Naive thymus-derived CD4-positive, alpha-beta T cell (primary cell): ENCODE measurements around the gene VPS35. TPM values are rescaled to one million over a fixed set of nuclear protein-coding genes. Genes with fewer than 3 reads are reported as not detected.

ENCODE experiments used
- ATAC-seq: fragments of 150-1000 bp; cut with Tn5 transposase; 2 replicates; pipeline ENCODE4 v1.10.0; 2021; ENCODE audit warnings: mild to moderate bottlenecking, moderate library complexity
- CTCF ChIA-PET: fragments of 350-600 bp; sonication (Branson Sonifier 250); formaldehyde crosslinking; loops from one replicate; lab custom pipeline; 2021; ENCODE audit warnings: antibody characterized with exemption; lab: Charles Lee
- POLR2A ChIA-PET: fragments of 350-600 bp; sonication (Branson Sonifier 250); formaldehyde crosslinking; loops from one replicate; lab custom pipeline; 2021; ENCODE audit warnings: antibody characterized with exemption, inconsistent platforms; lab: Charles Lee
- DNase-seq, 9 donors: peaks; one replicate each; pipeline versions ENCODE4 v3.0.0 to v3.0.0-alpha.2; 2020 to 2022; ENCODE audit warnings: mixed read lengths in 1 of 9
- H3K27ac ChIP-seq: one replicate; pipeline ENCODE4 v1.7.0; 2013; ENCODE audit warnings: mild to moderate bottlenecking, low read depth, low read length, moderate library complexity
- H3K27me3 ChIP-seq, 2 donors: one replicate each; pipeline ENCODE4 v1.7.0; 2013; ENCODE audit warnings: low read length in 2 of 2, mild to moderate bottlenecking in 2 of 2, moderate library complexity in 2 of 2; ENCODE audit not compliant: control insufficient read depth in 2 of 2, insufficient read depth in 2 of 2
- H3K36me3 ChIP-seq, 3 experiments: 1 replicate in 2 of 3; 2 replicates in 1 of 3; pipeline ENCODE4 v1.7.0; 2013; ENCODE audit warnings: low read length in 3 of 3, mild to moderate bottlenecking in 3 of 3, moderate library complexity in 1 of 3; ENCODE audit not compliant: insufficient read depth in 3 of 3, control insufficient read depth in 2 of 3
- H3K4me1 ChIP-seq, 2 donors: one replicate each; pipeline ENCODE4 v1.7.0; 2013; ENCODE audit warnings: low read length in 2 of 2, mild to moderate bottlenecking in 2 of 2, moderate library complexity in 1 of 2; ENCODE audit not compliant: control insufficient read depth in 2 of 2, insufficient read depth in 2 of 2
- H3K4me3 ChIP-seq: 2 replicates; pipeline ENCODE4 v1.7.0; 2013; ENCODE audit warnings: mild to moderate bottlenecking, low read length
- H3K9me3 ChIP-seq, 3 experiments: 1 replicate in 2 of 3; 2 replicates in 1 of 3; pipeline ENCODE4 v1.7.0; 2013; ENCODE audit warnings: low read length in 3 of 3; ENCODE audit not compliant: control insufficient read depth in 2 of 3
- H3K27ac Mint-ChIP-seq, 9 donors: one replicate each; pipeline ENCODE4 v1.8.0; 2020 to 2022; ENCODE audit warnings: mixed read lengths in 9 of 9, mild to moderate bottlenecking in 8 of 9, moderate library complexity in 5 of 9, inconsistent platforms in 2 of 9
- H3K27me3 Mint-ChIP-seq, 5 donors: one replicate each; pipeline ENCODE4 v1.8.0; 2021 to 2022; ENCODE audit warnings: mixed read lengths in 5 of 5, mild to moderate bottlenecking in 1 of 5
- H3K36me3 Mint-ChIP-seq, 5 donors: one replicate each; pipeline ENCODE4 v1.8.0; 2020 to 2022; ENCODE audit warnings: mixed read lengths in 5 of 5, mild to moderate bottlenecking in 3 of 5, inconsistent platforms in 1 of 5
- H3K4me1 Mint-ChIP-seq, 7 donors: one replicate each; pipeline ENCODE4 v1.8.0; 2020 to 2022; ENCODE audit warnings: mixed read lengths in 7 of 7, mild to moderate bottlenecking in 3 of 7, inconsistent platforms in 1 of 7
- H3K4me3 Mint-ChIP-seq, 10 donors: one replicate each; pipeline ENCODE4 v1.8.0; 2020 to 2022; ENCODE audit warnings: mild to moderate bottlenecking in 10 of 10, mixed read lengths in 10 of 10, moderate library complexity in 6 of 10, inconsistent platforms in 2 of 10
- H3K9me3 Mint-ChIP-seq, 11 donors: one replicate each; pipeline ENCODE4 v1.8.0; 2020 to 2022; ENCODE audit warnings: mixed read lengths in 11 of 11, mild to moderate bottlenecking in 4 of 11, inconsistent platforms in 1 of 11, moderate library complexity in 1 of 11
- intact Hi-C, 2 donors: fragments of 100-400 bp; cut with micrococcal nuclease; formaldehyde crosslinking; loops; one replicate each; pipeline ENCODE4 v1.15.1; 2023
- polyA plus RNA-seq, 2 donors: library from polyadenylated mRNA; unstranded; fragments of 300-500 nt; fragmentation: Illumina TruSeq; gene quantifications; one replicate each; pipeline ENCODE4 v1.2.3, GENCODE V29; 2021
- total RNA-seq, 6 experiments: library from RNA in 5 of 6; stranded (reverse) in 5 of 6; gene quantifications; 1 replicate in 5 of 6; 2 replicates in 1 of 6; pipeline ENCODE4 v1.2.3 and lab custom pipeline; 2021 to 2026

VPS35 gene
- total RNA-seq = 10 to 100 TPM; 53.8 to 93.0 (median 85.8) TPM
- 10 to 100 TPM; 73.0 to 85.7 TPM for polyA plus RNA-seq
- 65.8 reads per million, percentile 77 among the genes with 10 or more reads in this experiment for total RNA-seq (lab: John Stamatoyannopoulos, UW)

- peaks cover 28 to 56% (median 44%) of the 10 kb centered on the region in 7 donors for H3K4me1 Mint-ChIP-seq
- H3K27me3 Mint-ChIP-seq = no peaks in the 10 kb centered on the region
- CTCF ChIA-PET = no interaction called here
- H3K4me3 ChIP-seq = peak within 1 kb of the TSS; percentile 99
- H3K4me3 Mint-ChIP-seq = no peak within 1 kb of the TSS
- peak within 1 kb of the TSS; percentile 94 for H3K27ac ChIP-seq
- ATAC-seq (peak; percentile 95), DNase-seq (peak in 8 of 9 donors; percentile 99 to 100 (median 99))
- peaks cover 0 to 5% (median 0%) of the 10 kb centered on the region in 3 experiments for H3K36me3 ChIP-seq
- peaks cover 16 to 22% of the 10 kb centered on the region in 2 donors for H3K4me1 ChIP-seq
- no peak within 1 kb of the TSS for H3K27ac Mint-ChIP-seq
- no peaks in the 10 kb centered on the region for H3K9me3 ChIP-seq
- no peaks in the 10 kb centered on the region for H3K27me3 ChIP-seq
- intact Hi-C loops = loop anchor here (1.0 to 10.0 kb wide), 20 partner anchors 16 to 1924 kb away; partner anchors contain the start of genes C16orf87 (in 2 of the 2), DNAJA2 (in 2 of the 2), GPT2 (in 2 of the 2) and ITFG1 (in 2 of the 2)
- peaks cover 0 to 6% (median 0%) of the 10 kb centered on the region in 5 donors for H3K36me3 Mint-ChIP-seq
- H3K9me3 Mint-ChIP-seq = no peaks in the 10 kb centered on the region
- POLR2A ChIA-PET = interaction anchor here (1.6 kb wide), 1 partner anchor 142 kb away, joined by 5 read pairs; the partner anchor contains the start of gene C16orf87
Observed at GRCh38 chr16:46688654-46689364, at the start of gene VPS35. Gene VPS35 (minus strand): TSS chr16:46689178. CDS start chr16:46689133, 45 bp downstream.

- H3K27me3 ChIP-seq = no peaks in the 10 kb centered on the region
- ChIA-PET POLR2A (no interaction called here), CTCF (interaction anchor here (0.6 kb wide), 2 partner anchors 8 to 108 kb away, joined by 3 to 4 read pairs; no protein-coding TSS in a partner anchor)
- Mint-ChIP-seq H3K27ac (no peak overlapping the region), H3K4me1 (peaks cover 0 to under 1% (median 0%) of the 10 kb centered on the region in 7 donors), H3K27me3 (no peaks in the 10 kb centered on the region), H3K4me3 (no peak overlapping the region), H3K9me3 (no peaks in the 10 kb centered on the region), H3K36me3 (no peaks in the 10 kb centered on the region)
- no peak for DNase-seq
- H3K4me1 ChIP-seq = no peaks in the 10 kb centered on the region
- no peak for ATAC-seq
- intact Hi-C loops = no loop called here
- no peak overlapping the region for H3K4me3 ChIP-seq
- no peaks in the 10 kb centered on the region for H3K9me3 ChIP-seq
- H3K27ac ChIP-seq = no peak overlapping the region
- H3K36me3 ChIP-seq = no peaks in the 10 kb centered on the region
Observed at GRCh38 chr16:46737621-46738214, 48.7 kb upstream of the VPS35 start.

- Mint-ChIP-seq H3K4me1 (no peaks in the 10 kb centered on the region), H3K36me3 (no peaks in the 10 kb centered on the region)
- CTCF ChIA-PET = interaction anchor here (0.6 kb wide), 1 partner anchor 9 kb away, joined by 4 read pairs; no protein-coding TSS in a partner anchor
Observed at GRCh38 chr16:46736695-46737094, 47.7 kb upstream of the VPS35 start.

GRCh38 chr16:46733319-46733830 is 44.4 kb upstream of the VPS35 start:
- Mint-ChIP-seq H3K36me3 (no peaks in the 10 kb centered on the region), H3K4me1 (peaks cover 0 to 1% (median 0%) of the 10 kb centered on the region in 7 donors), H3K9me3 (no peaks in the 10 kb centered on the region), H3K27ac (no peak overlapping the region), H3K27me3 (no peaks in the 10 kb centered on the region), H3K4me3 (no peak overlapping the region)
- Histone ChIP-seq H3K27me3 (no peaks in the 10 kb centered on the region), H3K36me3 (no peaks in the 10 kb centered on the region), H3K4me3 (no peak overlapping the region), H3K27ac (no peak overlapping the region), H3K4me1 (no peaks in the 10 kb centered on the region), H3K9me3 (no peaks in the 10 kb centered on the region)
- CTCF ChIA-PET = no interaction called here
- no peak for DNase-seq
- ATAC-seq = no peak
- POLR2A ChIA-PET = no interaction called here
- intact Hi-C loops = no loop called here

More at GRCh38 chr16:46736695-46737094, 47.7 kb upstream of the VPS35 start:
- intact Hi-C loops = no loop called here
- Histone ChIP-seq H3K9me3 (no peaks in the 10 kb centered on the region), H3K27ac (no peak overlapping the region), H3K36me3 (no peaks in the 10 kb centered on the region), H3K4me3 (no peak overlapping the region), H3K27me3 (no peaks in the 10 kb centered on the region), H3K4me1 (no peaks in the 10 kb centered on the region)
- H3K27ac Mint-ChIP-seq = no peak overlapping the region
- no peaks in the 10 kb centered on the region for H3K9me3 Mint-ChIP-seq
- ATAC-seq (no peak), DNase-seq (no peak)
- H3K4me3 Mint-ChIP-seq = no peak overlapping the region
- POLR2A ChIA-PET = no interaction called here
- no peaks in the 10 kb centered on the region for H3K27me3 Mint-ChIP-seq

GRCh38 chr16:46732561-46732960 is 43.6 kb upstream of the VPS35 start:
- Histone ChIP-seq H3K27ac (no peak overlapping the region), H3K27me3 (no peaks in the 10 kb centered on the region), H3K4me1 (no peaks in the 10 kb centered on the region), H3K4me3 (no peak overlapping the region), H3K36me3 (no peaks in the 10 kb centered on the region), H3K9me3 (no peaks in the 10 kb centered on the region)
- DNase-seq = no peak
- intact Hi-C loops = no loop called here
- Mint-ChIP-seq H3K4me1 (peaks cover 0 to 1% (median 0%) of the 10 kb centered on the region in 7 donors), H3K27ac (no peak overlapping the region), H3K36me3 (no peaks in the 10 kb centered on the region), H3K27me3 (no peaks in the 10 kb centered on the region), H3K9me3 (no peaks in the 10 kb centered on the region), H3K4me3 (no peak overlapping the region)
- ChIA-PET POLR2A (no interaction called here), CTCF (no interaction called here)
- no peak for ATAC-seq

GRCh38 chr16:46731691-46732555 is 42.9 kb upstream of the VPS35 start:
- no peak overlapping the region for H3K4me3 ChIP-seq
- H3K36me3 ChIP-seq = no peaks in the 10 kb centered on the region
- DNase-seq = no peak
- H3K9me3 Mint-ChIP-seq = no peaks in the 10 kb centered on the region
- H3K36me3 Mint-ChIP-seq = no peaks in the 10 kb centered on the region
- H3K4me3 Mint-ChIP-seq = no peak overlapping the region
- intact Hi-C loops = no loop called here
- no peaks in the 10 kb centered on the region for H3K27me3 ChIP-seq
- ATAC-seq = no peak
- H3K27me3 Mint-ChIP-seq = no peaks in the 10 kb centered on the region
- POLR2A ChIA-PET = no interaction called here
- no peaks in the 10 kb centered on the region for H3K4me1 ChIP-seq
- no peak overlapping the region for H3K27ac ChIP-seq
- CTCF ChIA-PET = no interaction called here
- peaks cover 0 to 1% (median 0%) of the 10 kb centered on the region in 7 donors for H3K4me1 Mint-ChIP-seq
- H3K27ac Mint-ChIP-seq = no peak overlapping the region
- no peaks in the 10 kb centered on the region for H3K9me3 ChIP-seq
